GM18499 (cell line): Measurements from ENCODE around the gene TRAPPC3L.

Experiments used
- ATAC-seq: cut with Tn5 transposase; IDR thresholded peaks from one replicate; pipeline ENCODE4 v1.9.1; 2021; ENCODE audit warnings: moderate number of reproducible peaks; ENCODE audit not compliant: insufficient read depth, unreplicated experiment

TRAPPC3L gene

GRCh38 chr6:116447052-116447451 lies 98.4 kb downstream of the TRAPPC3L start:
- ATAC-seq, result no peak

- ATAC-seq, result no peak
These were observed 99.1 kb downstream of the TRAPPC3L start for GRCh38 chr6:116446399-116446798.

- no peak for ATAC-seq
These were observed 100.4 kb downstream of the TRAPPC3L start for GRCh38 chr6:116445102-116445501.
